Aorta (tissue), 5 donors: ENCODE data around the gene PODXL. TPM values are rescaled to one million over a fixed set of nuclear protein-coding genes. Genes with fewer than 3 reads are reported as not detected.
"Not testable (repeated sequence)": the region's sequence is repeated elsewhere in the genome, so short reads cannot be mapped to it uniquely, and the experiment has no call there.

Source experiments
- ATAC-seq: fragments of 200-7000 bp; cut with Tn5 transposase; one replicate; pipeline ENCODE4 v1.9.1; 2022; ENCODE audit warnings: moderate library complexity; ENCODE audit not compliant: low FRiP score
- DNase-seq, 2 donors: peaks; one replicate each; pipeline ENCODE4 v3.0.0-alpha.2; 2020
- H3K27ac ChIP-seq, 2 donors: one replicate each; pipeline ENCODE4 v1.5.1; 2013; ENCODE audit warnings: low read length in 2 of 2, mild to moderate bottlenecking in 2 of 2, moderate library complexity in 2 of 2, control low read depth in 1 of 2, inconsistent platforms in 1 of 2, low read depth in 1 of 2
- H3K27me3 ChIP-seq, 2 donors: one replicate each; pipeline ENCODE4 v1.6.1; 2013; ENCODE audit warnings: control low read depth in 1 of 2, low read length in 1 of 2, mild to moderate bottlenecking in 1 of 2, moderate library complexity in 1 of 2; ENCODE audit not compliant: insufficient read depth in 2 of 2, control insufficient read depth in 1 of 2
- H3K36me3 ChIP-seq, 2 donors: one replicate each; pipeline ENCODE4 v1.6.1; 2013; ENCODE audit warnings: control low read depth in 1 of 2, low read length in 1 of 2, mild to moderate bottlenecking in 1 of 2; ENCODE audit not compliant: insufficient read depth in 2 of 2, control insufficient read depth in 1 of 2
- H3K4me1 ChIP-seq, 2 donors: one replicate each; pipeline ENCODE4 v1.6.1; 2013; ENCODE audit warnings: low read length in 2 of 2, control low read depth in 1 of 2, mild to moderate bottlenecking in 1 of 2, moderate library complexity in 1 of 2; ENCODE audit not compliant: insufficient read depth in 2 of 2, control insufficient read depth in 1 of 2
- H3K4me3 ChIP-seq, 2 donors: one replicate each; pipeline ENCODE4 v1.5.1; 2013; ENCODE audit warnings: low read length in 2 of 2, control low read depth in 1 of 2, mild to moderate bottlenecking in 1 of 2
- H3K9me3 ChIP-seq: one replicate; pipeline ENCODE4 v1.6.1; 2013; ENCODE audit warnings: mild to moderate bottlenecking, low read length; ENCODE audit not compliant: control insufficient read depth
- WGBS, 2 donors: extraction: QIAGEN DNeasy Blood & Tissue Kit; methylation state at CpG; one replicate each; pipeline ENCODE4 v1.1.7; 2013; 5-methylcytosine and 5-hydroxymethylcytosine counted together
- intact Hi-C, 2 donors: fragments of 100-400 bp; cut with DNase I; formaldehyde crosslinking; loops; one replicate each; pipeline versions ENCODE4 v1.14.2 to v1.15.0; 2022
- polyA plus RNA-seq, 2 donors: library from polyadenylated mRNA; stranded (reverse); fragments of 200-250 nt; gene quantifications; one replicate each; pipeline ENCODE4 v1.2.3, GENCODE V29; 2013
- total RNA-seq, 2 donors: library from RNA; stranded (reverse); fragmentation: NEBNext Ultra II Directional; extraction: Animal tissue kit (Norgen Biotek cat#: 25700); gene quantifications; one replicate each; pipeline ENCODE4 v1.2.1, GENCODE V29; 2021
- donor health status: healthy with polysubstance abuse.
- donor health status: Bipolar disorder and iron deficiency.
- donor health status: DM: no; HTN: no; CAD: no.
- donor health status: DM: no; HTN: no; CAD: no.
- donor health status: DM: yes; HTN: yes; CAD: no.

PODXL gene
- total and polyA plus RNA-seq, 4 donors: 1.7 to 55.5 (median 14.6) TPM

GRCh38 chr7:131527456-131527855 is 29.0 kb downstream of the PODXL start:
- no peaks in the 10 kb centered on the region for H3K27me3 ChIP-seq
- H3K27ac ChIP-seq: no peak overlapping the region
- H3K4me3 ChIP-seq: no peak overlapping the region
- DNase-seq (peak in 1 of 2 donors; percentile 22), ATAC-seq (no peak)
- H3K36me3 ChIP-seq: no peaks in the 10 kb centered on the region
- H3K9me3 ChIP-seq: no peaks in the 10 kb centered on the region
- WGBS, 2 donors: 58 to 73% methylated on average over 4 of the region's 4 CpGs
- no peaks in the 10 kb centered on the region for H3K4me1 ChIP-seq
- intact Hi-C loops: no loop called here

- Histone ChIP-seq H3K9me3 (no peaks in the 10 kb centered on the region), H3K27ac (no peak overlapping the region), H3K27me3 (no peaks in the 10 kb centered on the region), H3K4me3 (no peak overlapping the region), H3K36me3 (no peaks in the 10 kb centered on the region), H3K4me1 (no peaks in the 10 kb centered on the region)
- ATAC-seq: no peak
- DNase-seq: no peak
- intact Hi-C loops: no loop called here
- 88 to 89% methylated on average over 2 of the region's 2 CpGs for WGBS, 2 donors
These were observed 30.6 kb downstream of the PODXL start for GRCh38 chr7:131525820-131526219.

- H3K4me1 ChIP-seq: no peaks in the 10 kb centered on the region
- intact Hi-C loops: no loop called here
- H3K9me3 ChIP-seq: no peaks in the 10 kb centered on the region
- no peak for DNase-seq
- no peaks in the 10 kb centered on the region for H3K27me3 ChIP-seq
- no peak for ATAC-seq
- no peak overlapping the region for H3K27ac ChIP-seq
- no peak overlapping the region for H3K4me3 ChIP-seq
- H3K36me3 ChIP-seq: no peaks in the 10 kb centered on the region
These were observed 31.7 kb downstream of the PODXL start for GRCh38 chr7:131524703-131525102.

- Histone ChIP-seq H3K9me3 (no peaks in the 10 kb centered on the region), H3K36me3 (no peaks in the 10 kb centered on the region), H3K4me3 (no peak overlapping the region), H3K4me1 (no peaks in the 10 kb centered on the region), H3K27me3 (no peaks in the 10 kb centered on the region), H3K27ac (no peak overlapping the region)
- DNase-seq (no peak), ATAC-seq (no peak)
- intact Hi-C loops: no loop called here
- 40 to 42% methylated on average over 2 of the region's 2 CpGs for WGBS, 2 donors
These were observed 32.3 kb downstream of the PODXL start for GRCh38 chr7:131524115-131524514.

GRCh38 chr7:131522325-131522930 is 34.0 kb downstream of the PODXL start:
- Histone ChIP-seq H3K27me3 (no peaks in the 10 kb centered on the region), H3K36me3 (no peaks in the 10 kb centered on the region), H3K27ac (no peak overlapping the region), H3K9me3 (no peaks in the 10 kb centered on the region), H3K4me1 (no peaks in the 10 kb centered on the region), H3K4me3 (no peak overlapping the region)
- DNase-seq (no peak), ATAC-seq (no peak)
- intact Hi-C loops: no loop called here
- 90 to 91% methylated on average over 11 of the region's 11 CpGs for WGBS, 2 donors

- WGBS, 2 donors: 44 to 46% methylated on average over 7 of the region's 7 CpGs
These were observed 34.7 kb downstream of the PODXL start for GRCh38 chr7:131521651-131522163.

GRCh38 chr7:131518626-131519025 is 37.8 kb downstream of the PODXL start:
- DNase-seq (peak in 1 of 2 donors; percentile 68), ATAC-seq (no peak)
- no peaks in the 10 kb centered on the region for H3K9me3 ChIP-seq
- WGBS, 2 donors: 82 to 89% methylated on average over 11 of the region's 11 CpGs
- H3K27ac ChIP-seq: no peak overlapping the region
- intact Hi-C loops: no loop called here
- no peaks in the 10 kb centered on the region for H3K36me3 ChIP-seq
- no peak overlapping the region for H3K4me3 ChIP-seq
- no peaks in the 10 kb centered on the region for H3K27me3 ChIP-seq
- no peaks in the 10 kb centered on the region for H3K4me1 ChIP-seq

More at GRCh38 chr7:131521651-131522163, 34.7 kb downstream of the PODXL start:
- peak; percentile 59 for ATAC-seq
- no peaks in the 10 kb centered on the region for H3K36me3 ChIP-seq
- H3K27ac ChIP-seq: no peak overlapping the region
- H3K4me1 ChIP-seq: no peaks in the 10 kb centered on the region
- intact Hi-C loops: no loop called here
- no peak overlapping the region for H3K4me3 ChIP-seq
- H3K27me3 ChIP-seq: no peaks in the 10 kb centered on the region
- peak in 1 of 2 donors; percentile 51 for DNase-seq
- H3K9me3 ChIP-seq: no peaks in the 10 kb centered on the region

GRCh38 chr7:131517218-131517923 is 39.1 kb downstream of the PODXL start:
- 90 to 94% methylated on average over 19 of the region's 19 CpGs for WGBS, 2 donors
- no peak for ATAC-seq

GRCh38 chr7:131515471-131515870 is 41.0 kb downstream of the PODXL start:
- H3K36me3 ChIP-seq, H3K9me3 ChIP-seq, H3K4me3 ChIP-seq, ATAC-seq, H3K4me1 ChIP-seq, intact Hi-C loops, H3K27me3 ChIP-seq, H3K27ac ChIP-seq: not testable (repeated sequence)
- WGBS, 2 donors: 90% methylated on average over 7 of the region's 7 CpGs
- DNase-seq: peak in 1 of 2 donors; percentile 27

More at GRCh38 chr7:131517218-131517923, 39.1 kb downstream of the PODXL start:
- H3K4me1 ChIP-seq: no peaks in the 10 kb centered on the region
- no peak overlapping the region for H3K4me3 ChIP-seq
- H3K27ac ChIP-seq: no peak overlapping the region
- intact Hi-C loops: no loop called here
- peak in 1 of 2 donors; percentile 22 for DNase-seq
- no peaks in the 10 kb centered on the region for H3K27me3 ChIP-seq
- H3K36me3 ChIP-seq: no peaks in the 10 kb centered on the region
- H3K9me3 ChIP-seq: no peaks in the 10 kb centered on the region
